ENCODE results near the gene TAS1R3.

Gene TAS1R3

DNA sequence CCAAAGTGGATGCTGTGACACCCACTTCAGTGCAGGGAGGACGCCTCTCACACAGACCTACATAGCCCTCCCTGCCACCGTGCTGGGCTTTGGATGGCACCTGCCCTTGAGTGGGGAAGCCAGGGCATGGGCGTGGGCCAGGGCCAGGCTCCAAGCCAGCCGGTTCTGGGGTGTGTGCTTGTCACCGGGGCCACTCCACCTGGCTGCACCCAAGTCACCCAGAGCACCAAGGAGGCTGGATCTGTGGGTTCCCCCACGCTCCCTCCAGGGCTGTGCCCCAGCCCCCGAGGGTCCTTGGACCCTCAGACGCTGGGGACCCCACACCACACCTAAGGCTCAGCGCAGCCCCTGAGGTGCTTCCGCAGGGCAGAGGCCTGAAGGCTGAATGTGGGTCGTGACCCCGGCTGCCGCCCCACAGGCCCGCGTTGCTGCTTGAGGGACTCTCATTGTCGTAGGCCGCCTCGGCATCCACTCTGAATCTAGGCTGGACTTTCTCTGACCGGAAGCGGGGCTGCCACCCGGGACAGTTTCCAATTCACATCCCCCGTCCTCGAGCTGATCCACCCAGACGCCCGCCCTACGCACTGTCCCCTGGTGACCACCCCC, 25.8 kb downstream of the TAS1R3 start:
- in situ Hi-C loops (cut with HindIII; ENCODE audit: low sequenced_read_pairs) = no loop called here
- no peak for DNase-seq (ENCODE audit: low read depth)
- TF ChIP-seq, protein P1, sequence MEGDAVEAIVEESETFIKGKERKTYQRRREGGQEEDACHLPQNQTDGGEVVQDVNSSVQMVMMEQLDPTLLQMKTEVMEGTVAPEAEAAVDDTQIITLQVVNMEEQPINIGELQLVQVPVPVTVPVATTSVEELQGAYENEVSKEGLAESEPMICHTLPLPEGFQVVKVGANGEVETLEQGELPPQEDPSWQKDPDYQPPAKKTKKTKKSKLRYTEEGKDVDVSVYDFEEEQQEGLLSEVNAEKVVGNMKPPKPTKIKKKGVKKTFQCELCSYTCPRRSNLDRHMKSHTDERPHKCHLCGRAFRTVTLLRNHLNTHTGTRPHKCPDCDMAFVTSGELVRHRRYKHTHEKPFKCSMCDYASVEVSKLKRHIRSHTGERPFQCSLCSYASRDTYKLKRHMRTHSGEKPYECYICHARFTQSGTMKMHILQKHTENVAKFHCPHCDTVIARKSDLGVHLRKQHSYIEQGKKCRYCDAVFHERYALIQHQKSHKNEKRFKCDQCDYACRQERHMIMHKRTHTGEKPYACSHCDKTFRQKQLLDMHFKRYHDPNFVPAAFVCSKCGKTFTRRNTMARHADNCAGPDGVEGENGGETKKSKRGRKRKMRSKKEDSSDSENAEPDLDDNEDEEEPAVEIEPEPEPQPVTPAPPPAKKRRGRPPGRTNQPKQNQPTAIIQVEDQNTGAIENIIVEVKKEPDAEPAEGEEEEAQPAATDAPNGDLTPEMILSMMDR (IDR thresholded peaks at IDR 0.05; ENCODE audit: low read depth, low read length, missing control alignments) = no peak
- peak overlapping the region; percentile 87 for H3K4me3 ChIP-seq (ENCODE audit: low read depth, low read length)

DNA sequence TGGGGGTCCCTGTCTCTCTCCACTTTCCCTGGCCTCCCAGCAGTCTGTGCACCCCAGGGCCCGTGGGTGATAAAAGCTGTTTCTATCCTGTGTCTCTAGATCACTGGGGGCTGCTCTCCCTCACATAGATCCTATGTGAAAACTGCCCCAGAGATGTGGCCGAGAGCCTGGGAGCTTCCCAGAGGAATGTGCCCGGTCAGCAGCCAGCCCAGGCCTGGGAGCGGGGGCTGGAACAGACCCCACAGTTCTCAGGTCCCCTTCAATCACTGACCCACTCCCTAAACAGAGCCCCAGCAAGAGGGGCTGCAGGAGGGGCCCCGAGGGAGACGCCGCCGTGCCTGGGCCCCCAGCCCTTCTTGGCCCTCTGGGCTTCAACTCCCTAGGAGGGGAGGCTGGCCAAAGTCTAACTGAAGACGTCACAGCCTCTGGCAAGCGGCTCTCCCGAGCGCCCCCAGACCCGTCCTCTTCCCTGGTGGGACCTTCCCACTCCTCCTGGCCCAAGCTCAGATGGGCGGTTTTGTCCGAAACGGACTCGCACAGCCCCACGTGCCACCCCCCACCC, 26.9 kb downstream of the TAS1R3 start:
- peak overlapping the region; percentile 87 for H3K4me3 ChIP-seq (ENCODE audit: low read depth, low read length)
- in situ Hi-C loops (cut with HindIII; ENCODE audit: low sequenced_read_pairs) = no loop called here
- TF ChIP-seq, protein P1 (IDR thresholded peaks at IDR 0.05; ENCODE audit: low read depth, low read length, missing control alignments) = no peak
- DNase-seq (ENCODE audit: low read depth) = no peak

DNA sequence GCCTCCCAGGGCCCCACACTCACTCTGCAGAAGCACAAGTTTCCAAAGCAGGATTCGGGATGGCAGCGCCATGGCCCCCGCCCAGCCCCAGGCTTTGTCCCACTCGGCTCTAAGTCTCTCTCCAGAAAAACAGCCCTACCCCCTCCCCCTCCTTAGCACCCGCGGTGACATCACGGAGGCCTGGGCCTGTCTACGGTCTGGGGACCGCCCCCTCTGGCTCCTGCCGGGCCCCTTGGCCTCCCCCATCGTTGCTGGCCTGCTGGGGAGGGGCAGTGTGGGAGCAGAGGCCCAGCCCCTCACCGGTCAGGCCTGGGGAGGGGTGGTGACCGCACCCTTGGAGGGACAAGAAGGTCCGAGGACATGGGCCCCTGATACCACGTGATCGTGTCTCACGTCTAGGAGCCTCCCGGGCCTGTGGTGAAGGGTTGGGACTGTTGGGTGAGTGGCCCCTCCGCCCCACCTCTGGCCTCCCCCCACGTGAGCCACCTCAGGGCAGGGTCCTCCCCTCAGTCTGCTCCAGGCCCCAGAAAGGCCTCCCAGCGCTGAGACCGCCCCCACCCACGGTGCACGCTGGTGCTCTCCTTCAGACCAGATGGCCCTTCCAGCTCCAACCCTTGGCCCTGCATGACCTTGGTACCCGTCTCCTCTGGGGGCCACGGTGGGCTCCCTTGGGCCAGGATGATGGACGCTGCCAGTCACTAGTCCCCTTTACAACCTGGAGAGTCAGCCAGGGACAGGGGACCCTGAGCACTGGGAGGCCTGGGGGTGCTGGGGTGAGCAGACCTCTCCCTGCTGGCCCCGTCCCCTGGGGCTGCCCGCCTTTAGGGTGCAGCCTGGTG, 27.6 kb downstream of the TAS1R3 start, which contains the start of gene MXRA8:
TSS of gene MXRA8 (minus strand) at position 123 of the 839 bp plus-strand sequence. CDS start at position 72, 51 bp downstream.
- peak within 1 kb of the TSS; percentile 87 for H3K4me3 ChIP-seq (ENCODE audit: low read depth, low read length)
- in situ Hi-C loops (cut with HindIII; ENCODE audit: low sequenced_read_pairs) = no loop called here
- TF ChIP-seq, protein P1 (IDR thresholded peaks at IDR 0.05; ENCODE audit: low read depth, low read length, missing control alignments) = no peak
- DNase-seq (ENCODE audit: low read depth) = no peak

DNA sequence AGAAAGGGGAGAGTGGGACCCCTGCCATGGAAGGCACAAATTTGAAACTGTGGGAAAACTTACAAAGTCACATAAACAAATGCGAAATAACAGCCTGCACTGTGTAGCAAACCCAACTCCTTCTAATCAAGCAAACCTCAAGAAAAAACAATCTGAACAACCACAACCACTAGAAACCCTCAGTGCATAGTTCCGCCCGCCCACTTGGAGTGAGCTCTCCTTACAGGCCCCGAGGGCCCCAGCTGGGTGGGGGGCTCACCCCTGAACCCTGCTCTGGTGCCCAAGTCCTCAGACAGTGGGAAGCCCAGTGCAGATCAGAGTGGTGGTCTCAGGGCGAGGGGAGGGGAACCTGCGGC, 28.2 kb downstream of the TAS1R3 start:
- TF ChIP-seq, protein P1 (IDR thresholded peaks at IDR 0.05; ENCODE audit: low read depth, low read length, missing control alignments) = no peak
- in situ Hi-C loops (cut with HindIII; ENCODE audit: low sequenced_read_pairs) = no loop called here
- peak overlapping the region; percentile 87 for H3K4me3 ChIP-seq (ENCODE audit: low read depth, low read length)
- peak; percentile 80 for DNase-seq (ENCODE audit: low read depth)

DNA sequence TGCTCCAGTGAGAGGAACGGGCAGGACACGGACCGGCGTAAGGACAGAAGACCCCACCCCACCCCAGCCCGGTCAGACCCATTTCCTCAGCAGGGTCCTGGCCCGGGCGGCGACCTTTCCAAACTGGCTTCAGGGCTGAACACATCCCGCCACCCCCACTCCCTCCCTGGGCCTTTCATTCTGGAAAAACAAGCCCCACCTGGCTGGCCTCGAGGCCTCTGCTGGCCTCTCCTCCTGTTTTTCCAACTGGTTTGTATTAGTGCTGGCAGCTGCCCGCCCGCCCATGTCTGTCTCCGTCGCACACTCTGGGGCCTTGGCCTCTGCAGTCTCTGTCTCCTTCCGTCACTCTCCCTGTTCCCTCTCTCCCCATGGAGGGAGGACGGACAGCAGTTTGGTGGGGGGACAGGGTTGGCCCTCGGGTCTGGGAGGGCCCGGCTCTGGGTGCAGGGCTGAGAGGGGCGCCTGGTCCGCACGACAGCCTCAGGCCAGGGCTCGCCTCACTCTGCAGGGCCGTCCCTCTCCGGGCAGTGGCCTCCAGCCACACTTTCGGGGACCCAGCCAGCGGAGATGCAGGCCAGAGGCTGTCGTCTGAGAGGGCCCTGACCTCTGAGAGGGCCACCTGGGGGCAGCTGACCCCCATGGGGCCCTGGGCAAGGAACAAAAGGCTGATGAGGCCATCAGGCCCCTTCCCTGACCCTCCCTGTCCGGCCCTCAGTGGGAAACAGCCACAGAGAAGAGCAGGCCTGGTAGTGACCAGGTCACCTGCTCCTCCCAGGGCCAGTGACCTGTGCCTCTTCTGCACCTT, 28.8 kb downstream of the TAS1R3 start:
- peak overlapping the region; percentile 15 for H3K4me3 ChIP-seq (ENCODE audit: low read depth, low read length)
- in situ Hi-C loops (cut with HindIII; ENCODE audit: low sequenced_read_pairs) = no loop called here

More for the DNA sequence above, 28.8 kb downstream of the TAS1R3 start:
- TF ChIP-seq, protein P1 (IDR thresholded peaks at IDR 0.05; ENCODE audit: low read depth, low read length, missing control alignments) = no peak
- DNase-seq (ENCODE audit: low read depth) = peak; percentile 61
